ENCODE measurements around the gene STAP1.

DNA sequence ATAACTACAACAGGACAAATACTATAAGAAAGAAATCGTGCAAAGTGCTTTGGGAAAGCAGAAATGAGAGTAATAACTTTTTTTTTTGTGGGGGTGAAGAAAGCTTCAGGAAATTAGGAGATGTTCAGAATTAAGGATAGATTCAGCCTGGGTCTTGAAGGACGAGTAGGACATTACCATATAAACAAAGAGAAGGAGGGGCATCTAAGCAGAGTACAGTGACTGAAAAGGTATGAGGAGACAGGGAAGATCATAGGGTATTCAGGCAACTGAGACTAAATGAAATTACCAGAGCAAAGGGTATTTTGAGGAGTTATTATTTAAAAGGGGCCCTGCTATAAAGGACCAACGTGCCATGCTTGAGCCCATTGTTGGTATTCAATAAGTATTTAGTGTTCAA, 3.1 kb upstream of the STAP1 start:
- TF ChIP-seq ZFP3 (CRISPR knock-in tag; IDR thresholded peaks at IDR 0.05) (no peak), ESRRG (CRISPR knock-in tag; IDR thresholded peaks at IDR 0.05) (no peak), ISL1 (CRISPR knock-in tag; IDR thresholded peaks at IDR 0.05) (no peak), RARB (CRISPR knock-in tag; IDR thresholded peaks at IDR 0.05) (no peak), OSR1 (CRISPR knock-in tag; IDR thresholded peaks at IDR 0.05) (no peak), ARNTL (CRISPR knock-in tag; IDR thresholded peaks at IDR 0.05; ENCODE audit: borderline replicate concordance, low read depth) (no peak), BACH2 (CRISPR knock-in tag; IDR thresholded peaks at IDR 0.05; ENCODE audit: borderline replicate concordance) (no peak)
- TF ChIP-seq, protein P1, sequence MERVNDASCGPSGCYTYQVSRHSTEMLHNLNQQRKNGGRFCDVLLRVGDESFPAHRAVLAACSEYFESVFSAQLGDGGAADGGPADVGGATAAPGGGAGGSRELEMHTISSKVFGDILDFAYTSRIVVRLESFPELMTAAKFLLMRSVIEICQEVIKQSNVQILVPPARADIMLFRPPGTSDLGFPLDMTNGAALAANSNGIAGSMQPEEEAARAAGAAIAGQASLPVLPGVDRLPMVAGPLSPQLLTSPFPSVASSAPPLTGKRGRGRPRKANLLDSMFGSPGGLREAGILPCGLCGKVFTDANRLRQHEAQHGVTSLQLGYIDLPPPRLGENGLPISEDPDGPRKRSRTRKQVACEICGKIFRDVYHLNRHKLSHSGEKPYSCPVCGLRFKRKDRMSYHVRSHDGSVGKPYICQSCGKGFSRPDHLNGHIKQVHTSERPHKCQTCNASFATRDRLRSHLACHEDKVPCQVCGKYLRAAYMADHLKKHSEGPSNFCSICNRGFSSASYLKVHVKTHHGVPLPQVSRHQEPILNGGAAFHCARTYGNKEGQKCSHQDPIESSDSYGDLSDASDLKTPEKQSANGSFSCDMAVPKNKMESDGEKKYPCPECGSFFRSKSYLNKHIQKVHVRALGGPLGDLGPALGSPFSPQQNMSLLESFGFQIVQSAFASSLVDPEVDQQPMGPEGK (CRISPR knock-in tag; IDR thresholded peaks at IDR 0.05; ENCODE audit: borderline replicate concordance), result no peak

Data from SK-N-SH treated with all-trans-retinoic acid at 6 μM for 48 hours (cell line).